Coronary artery (tissue), 2 donors: ENCODE data around the gene KRTAP10-5.
A peak's percentile ranks its signal among the peaks of the same experiment; 100 is the strongest.

Source experiments
- DNase-seq: peaks from one replicate; pipeline ENCODE4 v3.0.0-alpha.2; 2017; ENCODE audit warnings: low spot score
- H3K27ac ChIP-seq, 2 donors: fragments of 200-600 bp; sonication (generic); one replicate each; pipeline ENCODE4 v1.5.1; 2016 to 2019
- H3K4me3 ChIP-seq: fragments of 200-600 bp; sonication (generic); 2 replicates; pipeline ENCODE4 v1.5.1; 2016; ENCODE audit warnings: mild to moderate bottlenecking, moderate library complexity
- CTCF ChIP-seq: fragments of 200-600 bp; sonication (generic); IDR thresholded peaks from one replicate; pipeline ENCODE4 v1.5.1; 2019; ENCODE audit warnings: antibody characterized with exemption

The KRTAP10-5 gene

GRCh38 chr21:44548922-44549321, 31.5 kb downstream of the KRTAP10-5 start:
- no peak overlapping the region for H3K4me3 ChIP-seq
- peak; percentile 8 for DNase-seq
- no peak overlapping the region for H3K27ac ChIP-seq
- TF ChIP-seq CTCF = no peak

DNA sequence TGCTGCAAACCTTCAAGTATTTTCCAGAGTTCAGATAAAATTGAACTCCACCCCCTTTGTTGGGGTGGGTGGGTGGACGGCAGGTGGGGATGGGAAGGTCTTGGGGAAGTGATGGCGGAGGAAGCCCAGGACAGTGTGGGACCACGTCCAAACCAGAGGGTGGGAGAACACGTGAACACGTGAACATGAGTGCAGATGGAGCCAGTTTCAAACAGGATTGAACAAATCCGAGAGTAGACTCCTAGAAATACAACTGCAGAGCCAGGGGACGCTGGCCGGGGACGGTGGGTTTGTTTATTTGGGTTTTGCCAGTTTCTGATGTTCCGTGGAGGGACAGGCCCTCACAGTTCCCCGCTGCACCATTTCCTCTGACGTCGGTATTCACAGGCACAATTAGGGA, 32.0 kb downstream of the KRTAP10-5 start:
- Histone ChIP-seq H3K27ac (no peak overlapping the region), H3K4me3 (no peak overlapping the region)
- peak; percentile 63 for DNase-seq
- TF ChIP-seq CTCF = no peak

- peak; percentile 56 for DNase-seq
- Histone ChIP-seq H3K4me3 (no peak overlapping the region), H3K27ac (no peak overlapping the region)
- no peak for TF ChIP-seq CTCF
Measured at GRCh38 chr21:44547656-44548331, 32.6 kb downstream of the KRTAP10-5 start.

- DNase-seq = peak; percentile 54
- Histone ChIP-seq H3K4me3 (no peak overlapping the region), H3K27ac (no peak overlapping the region)
- no peak for TF ChIP-seq CTCF
Measured at GRCh38 chr21:44544566-44544965, 35.8 kb downstream of the KRTAP10-5 start.

DNA sequence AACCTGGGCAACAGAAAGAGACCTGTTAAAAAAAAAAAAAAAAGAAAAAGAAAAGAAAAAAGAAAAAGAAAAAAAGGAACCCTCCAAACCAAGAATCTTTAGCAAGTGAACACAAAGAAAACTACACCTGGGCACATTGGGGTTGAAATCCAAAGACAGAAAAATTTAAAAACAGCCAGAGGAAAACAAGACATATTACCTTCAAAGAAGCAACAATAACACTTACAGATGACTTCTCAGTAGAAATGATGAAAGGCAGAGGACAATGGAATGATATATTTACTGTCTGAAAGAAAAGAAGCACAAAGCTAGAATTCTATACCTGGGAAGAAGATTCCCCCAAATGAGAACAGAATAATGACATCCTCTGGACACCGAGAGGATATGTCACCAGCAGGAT, 37.7 kb downstream of the KRTAP10-5 start:
- Histone ChIP-seq H3K27ac (no peak overlapping the region), H3K4me3 (no peak overlapping the region)
- TF ChIP-seq CTCF = no peak
- DNase-seq = no peak

DNA sequence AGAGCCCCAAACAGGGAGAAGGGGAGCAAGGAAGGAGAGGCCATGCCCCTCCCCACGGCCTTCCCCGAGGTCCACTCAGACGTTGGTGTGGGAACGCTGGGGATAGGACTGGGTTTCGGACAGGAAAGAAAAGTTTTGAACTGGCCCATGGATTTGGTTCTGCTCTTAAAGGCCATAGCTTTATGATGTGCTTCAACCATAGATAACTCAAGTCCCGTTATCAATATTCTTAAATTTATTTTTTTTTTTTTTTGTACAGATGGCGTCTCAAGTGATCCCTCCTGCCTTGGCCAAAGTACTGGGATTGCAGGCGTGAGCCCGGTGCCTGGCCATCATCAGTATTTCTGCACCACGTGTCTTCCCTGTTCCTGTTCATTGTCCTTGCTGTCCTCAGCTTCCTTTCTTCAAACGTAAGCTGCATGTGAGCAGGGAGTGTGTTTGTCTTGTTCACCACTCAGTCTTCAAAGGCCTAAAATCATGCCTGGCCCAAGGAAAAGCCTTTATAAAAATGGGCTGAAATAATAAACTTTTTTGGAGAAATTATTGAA, 39.6 kb downstream of the KRTAP10-5 start:
- H3K27ac ChIP-seq = no peak overlapping the region
- peak; percentile 29 for DNase-seq
- TF ChIP-seq CTCF = no peak
- H3K4me3 ChIP-seq = no peak overlapping the region

DNA sequence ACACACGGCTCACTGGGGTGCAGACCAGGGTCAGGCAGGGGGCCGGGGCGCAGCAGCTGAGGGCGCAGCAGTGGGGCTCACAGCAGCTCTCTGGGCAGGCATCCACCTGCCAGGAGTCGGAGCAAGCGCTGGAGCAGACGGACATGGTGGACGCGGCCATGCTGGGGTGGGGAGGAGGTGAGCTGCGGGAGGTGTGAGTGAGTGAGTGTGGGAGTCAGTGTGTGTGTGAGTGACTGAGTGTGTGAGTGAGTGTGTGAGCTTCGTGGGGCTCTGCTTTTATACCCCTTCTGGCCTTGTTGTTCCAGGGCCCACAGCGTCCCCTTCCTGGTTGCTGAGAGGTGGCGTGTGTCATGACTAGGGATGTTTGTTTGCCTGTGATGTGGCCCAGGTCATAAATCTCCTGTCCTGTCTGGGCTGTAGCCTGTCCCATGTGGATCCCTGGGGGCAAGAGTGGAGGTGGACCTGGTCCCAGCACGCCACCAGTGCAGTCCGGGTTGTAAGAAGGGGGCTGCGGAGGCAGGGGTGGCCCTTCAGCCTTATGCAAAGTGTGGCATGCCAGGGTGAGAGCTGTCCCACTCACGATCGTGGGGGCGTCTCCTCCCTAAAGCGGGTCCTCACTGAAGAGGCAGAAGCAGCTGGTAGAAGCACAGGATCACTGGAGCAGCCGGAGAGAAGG, 40.3 kb downstream of the KRTAP10-5 start, which contains the start of gene KRTAP10-1:
Gene KRTAP10-1, minus strand, starts transcription at position 205 of the 676 bp plus-strand sequence. Its CDS starts 45 bp downstream, at position 160.
- TF ChIP-seq CTCF = no peak
- no peak within 1 kb of the TSS for H3K27ac ChIP-seq
- no peak within 1 kb of the TSS for H3K4me3 ChIP-seq
- DNase-seq = peak; percentile 52
